AG08395 (cell line): ENCODE data around the gene HOXA13.

Source experiments
- DNase-seq: peaks from one replicate; pipeline ENCODE4 v3.0.0; 2012; ENCODE audit warnings: mixed read lengths, low spot score

HOXA13 gene

GRCh38 chr7:27159266-27160144 lies 40.4 kb downstream of the HOXA13 start:
- DNase-seq: no peak

GRCh38 chr7:27158436-27159265 lies 41.2 kb downstream of the HOXA13 start:
- DNase-seq: no peak

GRCh38 chr7:27157702-27158431 lies 42.0 kb downstream of the HOXA13 start:
- DNase-seq: no peak

GRCh38 chr7:27156916-27157701 lies 42.8 kb downstream of the HOXA13 start:
- DNase-seq: no peak

GRCh38 chr7:27156508-27156898 lies 43.4 kb downstream of the HOXA13 start, which contains the start of gene HOXA7:
TSS of gene HOXA7 (minus strand) at chr7:27156675. CDS start at chr7:27156545, 130 bp downstream.
- DNase-seq: peak; percentile 75

- DNase-seq: no peak
Observed at GRCh38 chr7:27155816-27156507, 43.9 kb downstream of the HOXA13 start.

GRCh38 chr7:27154901-27155815 lies 44.7 kb downstream of the HOXA13 start:
- DNase-seq: no peak

- DNase-seq: no peak
Observed at GRCh38 chr7:27154369-27154768, 45.5 kb downstream of the HOXA13 start.

- no peak for DNase-seq
Observed at GRCh38 chr7:27153526-27153925, 46.4 kb downstream of the HOXA13 start.

- no peak for DNase-seq
Observed at GRCh38 chr7:27152816-27153442, 47.0 kb downstream of the HOXA13 start.

GRCh38 chr7:27151931-27152815 lies 47.7 kb downstream of the HOXA13 start, which contains the start of gene HOXA3:
TSS of gene HOXA3 (minus strand) at chr7:27152583. CDS start at chr7:27110640, 41,943 bp downstream.
- peak; percentile 75 for DNase-seq

- DNase-seq: no peak
Observed at GRCh38 chr7:27151341-27151930, 48.5 kb downstream of the HOXA13 start.

GRCh38 chr7:27150568-27151340 lies 49.1 kb downstream of the HOXA13 start:
- DNase-seq: peak; percentile 87

GRCh38 chr7:27149842-27150567 lies 49.9 kb downstream of the HOXA13 start:
- DNase-seq: no peak

GRCh38 chr7:27148756-27149641 lies 50.9 kb downstream of the HOXA13 start:
- peak; percentile 31 for DNase-seq
